K562 (cell line): ENCODE results near the gene ERN1. TPM values are rescaled to one million over a fixed set of nuclear protein-coding genes. Genes with fewer than 3 reads are reported as not detected.

Experiments used
- CBX1 ChIP-seq: sonication (generic); IDR thresholded peaks from 2 replicates; pipeline ENCODE4 v1.6.1; 2016; ENCODE audit warnings: antibody characterized with exemption, low read depth, mild to moderate bottlenecking
- CHD4 ChIP-seq: fragments of 200-600 bp; sonication (generic); IDR thresholded peaks from 3 replicates; pipeline ENCODE4 v1.6.1; 2012; ENCODE audit warnings: low read depth, mild to moderate bottlenecking, mixed read lengths, low read length, inconsistent platforms; ENCODE audit not compliant: insufficient read depth, insufficient replicate concordance, poor library complexity, severe bottlenecking
- DPF2 ChIP-seq: fragments of 450-650 bp; IDR thresholded peaks from 2 replicates; pipeline ENCODE4 v1.6.1; 2016
- EP300 ChIP-seq: IDR thresholded peaks from 2 replicates; pipeline ENCODE4 v1.6.1; 2012; ENCODE audit warnings: low read length, improper control_type of control experiment
- ESRRB ChIP-seq: fragments of 250-450 bp; sonication (Bioruptor Pico); IDR thresholded peaks from 2 replicates; pipeline ENCODE4 v1.5.0; 2020; ENCODE audit warnings: mild to moderate bottlenecking, moderate library complexity, borderline replicate concordance
- FOXA3 ChIP-seq, 2 experiments: fragments of 450-650 bp in 1 of 2; sonication (generic) in 1 of 2; formaldehyde crosslinking; IDR thresholded peaks in 1 of 2; conservative IDR thresholded peaks in 1 of 2; 2 replicates each; pipeline versions ENCODE4 v1.4.0 to v1.8.0; 2020 to 2022; ENCODE audit warnings: mild to moderate bottlenecking in 2 of 2, missing genetic modification reagents in 1 of 2
- GTF2E2 ChIP-seq: fragments of 200-800 bp; sonication (Bioruptor generic); IDR thresholded peaks from 2 replicates; pipeline ENCODE4 v1.6.1; 2016; ENCODE audit warnings: missing genetic modification characterization, missing compliant biosample characterization
- HDAC1 ChIP-seq, 2 experiments: fragments of 450-650 bp; IDR thresholded peaks; 2 replicates each; pipeline ENCODE4 v1.6.1; 2016 to 2017; ENCODE audit warnings: inconsistent platforms in 1 of 2, mild to moderate bottlenecking in 1 of 2, moderate library complexity in 1 of 2
- HNRNPH1 ChIP-seq: fragments of 200-400 bp; formaldehyde crosslinking; optimal IDR thresholded peaks from 2 replicates; pipeline ENCODE3; 2017; ENCODE audit warnings: low read depth, mild to moderate bottlenecking, low read length, moderate library complexity
- KHSRP ChIP-seq: fragments of 450-650 bp; IDR thresholded peaks from 2 replicates; pipeline ENCODE4 v1.6.1; 2017
- PTRF ChIP-seq: fragments of 450-650 bp; IDR thresholded peaks from 2 replicates; pipeline ENCODE4 v1.6.1; 2016; ENCODE audit warnings: mild to moderate bottlenecking, missing genetic modification characterization, missing compliant biosample characterization
- RERE ChIP-seq: sonication (generic); formaldehyde crosslinking; IDR thresholded peaks from 2 replicates; pipeline ENCODE4 v1.8.0; 2023; ENCODE audit warnings: missing genetic modification reagents, mild to moderate bottlenecking, borderline replicate concordance
- SOX6 ChIP-seq: fragments of 450-650 bp; IDR thresholded peaks from 2 replicates; pipeline ENCODE4 v1.6.1; 2014; ENCODE audit warnings: mild to moderate bottlenecking
- SRSF9 ChIP-seq: fragments of 200-400 bp; formaldehyde crosslinking; IDR thresholded peaks from 2 replicates; pipeline ENCODE4 v1.6.1; 2017; ENCODE audit warnings: low read depth, low read length, borderline replicate concordance
- ZKSCAN8 ChIP-seq: fragments of 200-800 bp; sonication (Bioruptor generic); IDR thresholded peaks from 2 replicates; pipeline ENCODE4 v1.6.1; 2016; ENCODE audit warnings: missing genetic modification characterization, missing compliant biosample characterization
- ZNF217 ChIP-seq: sonication (generic); formaldehyde crosslinking; IDR thresholded peaks from 2 replicates; pipeline ENCODE4 v1.8.0; 2022; ENCODE audit warnings: mild to moderate bottlenecking, missing genetic modification reagents
- ZNF224 ChIP-seq: sonication (generic); formaldehyde crosslinking; IDR thresholded peaks from 2 replicates; pipeline ENCODE4 v1.8.0; 2022; ENCODE audit warnings: mild to moderate bottlenecking, missing genetic modification reagents
- ZNF263 ChIP-seq: sonication (generic); formaldehyde crosslinking; IDR thresholded peaks from 2 replicates; pipeline ENCODE4 v1.8.0; 2022; ENCODE audit warnings: mild to moderate bottlenecking, missing genetic modification reagents, borderline replicate concordance
- ZNF76 ChIP-seq: fragments of 250-450 bp; sonication (Bioruptor Pico); IDR thresholded peaks from 2 replicates; pipeline ENCODE4 v1.4.0; 2020; ENCODE audit warnings: mild to moderate bottlenecking, moderate library complexity, borderline replicate concordance
- polyA plus RNA-seq, 8 experiments: library from polyadenylated mRNA; depleted of rRNA in 4 of 8; stranded (reverse) in 5 of 8; unstranded in 3 of 8; fragments of >200 nt; fragmentation: Nextera tagmentation in 2 of 8; fragmentation: Illumina TruSeq in 1 of 8; extraction: Ambion mirVana in 2 of 8; extraction: Trizol in 1 of 8; gene quantifications; 2 replicates each; pipeline versions ENCODE4 v1.2.1 to v1.2.3, GENCODE V29; 2011 to 2014; ENCODE audit warnings: inconsistent platforms in 1 of 8, missing spikeins in 1 of 8
- total RNA-seq, 7 experiments: library from RNA; depleted of rRNA in 6 of 7; stranded (reverse); fragments of >200 nt in 6 of 7; fragmentation: Illumina TruSeq in 2 of 7; extraction: Trizol in 2 of 7; gene quantifications; 2 replicates each; pipeline versions ENCODE4 v1.2.1 to v1.2.3, GENCODE V29; 2011 to 2021; ENCODE audit warnings: low replicate concordance in 1 of 7
- TF ChIP-seq, protein P1 (sequence below): fragments of 250-450 bp; sonication (Bioruptor Pico); IDR thresholded peaks from 2 replicates; pipeline ENCODE4 v1.6.1; 2021; ENCODE audit warnings: mild to moderate bottlenecking
- TF ChIP-seq, protein P2 (sequence below): sonication (generic); formaldehyde crosslinking; IDR thresholded peaks from 2 replicates; pipeline ENCODE4 v1.5.0; 2020; ENCODE audit warnings: missing genetic modification reagents

Gene ERN1
- total and polyA plus RNA-seq, 9 of the 15 experiments (the other 6 are each of a cell fraction or from before 2014, with no cell fraction given) = 2.1 to 22.5 (median 7.3) TPM

DNA sequence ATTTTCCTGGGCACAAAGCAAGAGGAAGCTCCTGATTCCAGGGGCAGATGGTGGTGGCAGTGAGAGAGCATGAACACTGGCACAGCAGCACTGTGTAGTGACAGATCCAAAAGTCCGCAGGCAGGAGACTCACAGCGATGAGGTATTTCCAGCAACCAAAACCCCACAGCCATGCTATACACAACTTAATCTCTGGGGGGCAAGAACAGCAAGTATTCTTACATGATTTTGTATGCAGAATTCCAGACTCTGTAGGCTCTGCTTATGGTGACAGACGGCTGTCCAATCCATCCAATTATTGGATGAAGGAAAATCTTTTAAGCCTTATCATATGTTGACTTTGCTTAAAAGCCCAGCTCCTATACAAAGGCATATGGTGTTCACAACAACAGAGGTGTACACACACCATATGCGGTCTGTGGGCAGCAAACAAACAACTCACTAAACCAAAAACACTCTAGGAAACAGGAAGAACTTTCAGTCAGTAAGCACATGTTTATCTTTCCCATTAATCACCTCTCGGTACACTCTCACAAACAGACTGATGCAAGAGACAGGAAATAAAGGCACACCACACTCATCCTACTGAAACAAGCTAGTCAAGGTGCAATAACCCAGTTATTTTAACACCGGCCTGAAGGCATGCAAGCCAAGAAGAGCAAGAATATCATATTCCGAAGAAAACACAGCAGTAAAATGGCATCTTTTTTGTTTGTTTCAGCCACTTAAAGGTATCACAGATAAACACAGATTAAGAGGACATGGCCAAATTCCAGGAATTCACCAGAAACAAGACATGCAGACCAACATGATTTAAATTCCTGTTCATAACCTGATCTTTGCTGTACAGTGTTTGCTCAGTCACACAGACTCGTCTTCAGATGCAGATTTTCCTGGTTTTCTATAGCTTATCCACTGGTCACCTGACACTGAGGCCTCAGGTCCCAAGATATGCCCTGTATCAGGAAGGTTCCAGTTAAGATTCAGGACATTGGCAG is 47.8 kb downstream of the ERN1 start (continued):
- 0 out of 2 replicates have a peak, but pooled peaks have one; percentile 39 for TF ChIP-seq RERE
- TF ChIP-seq FOXA3 (CRISPR knock-in tag; conservative IDR thresholded peaks at IDR 0.05 in 1 of 2, IDR thresholded peaks at IDR 0.05 in 1 of 2) = peak; percentile 19 to 91; a peak in 2 of 4 replicates
- TF ChIP-seq ZNF224 = no peak
- TF ChIP-seq SOX6 = peak; percentile 93
- TF ChIP-seq, protein P1, sequence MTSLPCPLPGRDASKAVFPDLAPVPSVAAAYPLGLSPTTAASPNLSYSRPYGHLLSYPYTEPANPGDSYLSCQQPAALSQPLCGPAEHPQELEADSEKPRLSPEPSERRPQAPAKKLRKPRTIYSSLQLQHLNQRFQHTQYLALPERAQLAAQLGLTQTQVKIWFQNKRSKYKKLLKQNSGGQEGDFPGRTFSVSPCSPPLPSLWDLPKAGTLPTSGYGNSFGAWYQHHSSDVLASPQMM = no peak
- TF ChIP-seq, protein P2, sequence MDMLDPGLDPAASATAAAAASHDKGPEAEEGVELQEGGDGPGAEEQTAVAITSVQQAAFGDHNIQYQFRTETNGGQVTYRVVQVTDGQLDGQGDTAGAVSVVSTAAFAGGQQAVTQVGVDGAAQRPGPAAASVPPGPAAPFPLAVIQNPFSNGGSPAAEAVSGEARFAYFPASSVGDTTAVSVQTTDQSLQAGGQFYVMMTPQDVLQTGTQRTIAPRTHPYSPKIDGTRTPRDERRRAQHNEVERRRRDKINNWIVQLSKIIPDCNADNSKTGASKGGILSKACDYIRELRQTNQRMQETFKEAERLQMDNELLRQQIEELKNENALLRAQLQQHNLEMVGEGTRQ = peak; percentile 35
- TF ChIP-seq HDAC1 (IDR thresholded peaks at IDR 0.05) = peak in 1 of 2 experiments; percentile 84; a peak in 1 of 4 replicates
- no peak for TF ChIP-seq KHSRP
- TF ChIP-seq HNRNPH1 = no peak
- no peak for TF ChIP-seq ZNF217
- no peak for TF ChIP-seq ESRRB (CRISPR knock-in tag)
- TF ChIP-seq SRSF9 = no peak
- no peak for TF ChIP-seq CBX1
- TF ChIP-seq ZNF263 (CRISPR knock-in tag) = no peak
- peak; percentile 86; the same call in 1 of the 2 replicates for TF ChIP-seq ZKSCAN8 (CRISPR knock-in tag)
- TF ChIP-seq EP300 = peak; percentile 98
- peak; percentile 94 for TF ChIP-seq DPF2
- no peak for TF ChIP-seq ZNF76 (CRISPR knock-in tag)
- TF ChIP-seq GTF2E2 (tag) = peak; percentile 68; the same call in 1 of the 2 replicates
- TF ChIP-seq PTRF (tag) = no peak
- no peak for TF ChIP-seq CHD4
